H1 (cell line): ENCODE results near the gene ZNF57. TPM values are rescaled to one million over a fixed set of nuclear protein-coding genes. Genes with fewer than 3 reads are reported as not detected.

ENCODE experiments used
- CTCF ChIA-PET: fragments of 300-600 bp; sonication (Branson Sonifier 250); formaldehyde crosslinking; loops from one replicate; lab custom pipeline; 2021; ENCODE audit not compliant: partially characterized antibody; lab: Charles Lee
- POLR2A ChIA-PET: fragments of 300-600 bp; sonication (Branson Sonifier 250); formaldehyde crosslinking; loops from one replicate; lab custom pipeline; 2021; ENCODE audit warnings: inconsistent platforms; ENCODE audit not compliant: partially characterized antibody; lab: Charles Lee
- DNase-seq, 2 experiments: peaks; one replicate each; pipeline versions ENCODE4 v3.0.0 to v3.0.0-alpha.2; 2010 to 2022; ENCODE audit warnings: low spot score in 2 of 2, low read depth in 1 of 2, mixed read lengths in 1 of 2
- FAIRE-seq: peaks from 2 replicates; lab custom pipeline; 2011; peaks lifted over from hg19 to GRCh38; lab: Jason Lieb, UNC
- H2AFZ ChIP-seq: 2 replicates; pipeline ENCODE4 v1.8.1; 2012; ENCODE audit warnings: low read length, inconsistent platforms
- H2AK5ac ChIP-seq: 2 replicates; pipeline ENCODE4 v1.6.1; 2013; ENCODE audit warnings: low read depth, low read length
- H2BK120ac ChIP-seq: replicated peaks from 2 replicates; pipeline ENCODE3; 2013; ENCODE audit warnings: low read depth, low read length, inconsistent platforms
- H2BK12ac ChIP-seq: 2 replicates; pipeline ENCODE4 v1.6.1; 2013; ENCODE audit warnings: low read depth, low read length
- H2BK15ac ChIP-seq: 2 replicates; pipeline ENCODE4 v1.6.1; 2013; ENCODE audit warnings: low read length
- H2BK20ac ChIP-seq: 2 replicates; pipeline ENCODE4 v1.6.1; 2013; ENCODE audit warnings: low read length
- H2BK5ac ChIP-seq: 2 replicates; pipeline ENCODE4 v1.6.1; 2013; ENCODE audit warnings: low read depth, low read length
- H3K14ac ChIP-seq: 2 replicates; pipeline ENCODE4 v1.6.1; 2013; ENCODE audit warnings: inconsistent platforms; ENCODE audit not compliant: insufficient read length
- H3K18ac ChIP-seq: 2 replicates; pipeline ENCODE4 v1.6.1; 2013; ENCODE audit warnings: low read length; ENCODE audit errors: extremely low read depth
- H3K23ac ChIP-seq: 2 replicates; pipeline ENCODE4 v1.6.1; 2013; ENCODE audit warnings: inconsistent platforms; ENCODE audit not compliant: insufficient read length
- H3K23me2 ChIP-seq: 2 replicates; pipeline ENCODE4 v1.6.1; 2013; ENCODE audit warnings: low read depth, low read length
- H3K27ac ChIP-seq: 2 replicates; pipeline ENCODE4 v1.6.1; 2011; ENCODE audit warnings: low read depth, low read length, inconsistent platforms
- H3K27me3 ChIP-seq, 4 experiments: replicated peaks in 1 of 4; 1 replicate in 1 of 4; 2 replicates in 3 of 4; pipeline versions ENCODE4 v1.6.1 to v1.8.1; 2011 to 2013; ENCODE audit warnings: low read length in 3 of 4, mild to moderate bottlenecking in 3 of 4, inconsistent platforms in 2 of 4, mixed read lengths in 2 of 4, moderate library complexity in 1 of 4; ENCODE audit not compliant: control insufficient read depth in 3 of 4, insufficient read depth in 3 of 4; ENCODE audit errors: extremely low read depth in 1 of 4
- H3K36me3 ChIP-seq, 4 experiments: 2 replicates each; pipeline versions ENCODE4 v1.6.1 to v1.8.1; 2011 to 2013; ENCODE audit warnings: mild to moderate bottlenecking in 4 of 4, low read length in 3 of 4, moderate library complexity in 2 of 4, control low read depth in 1 of 4, inconsistent platforms in 1 of 4; ENCODE audit not compliant: insufficient read depth in 4 of 4, control insufficient read depth in 2 of 4
- H3K4ac ChIP-seq: replicated peaks from 2 replicates; pipeline ENCODE3; 2013; ENCODE audit warnings: low read length, low read depth, mixed read lengths, inconsistent platforms; ENCODE audit not compliant: insufficient read length
- H3K4me1 ChIP-seq, 4 experiments: replicated peaks in 1 of 4; 1 replicate in 1 of 4; 2 replicates in 3 of 4; pipeline versions ENCODE4 v1.6.1 to v1.8.1; 2011 to 2013; ENCODE audit warnings: low read length in 3 of 4, inconsistent platforms in 2 of 4, mixed read lengths in 1 of 4; ENCODE audit not compliant: insufficient read depth in 4 of 4, control insufficient read depth in 3 of 4
- H3K4me2 ChIP-seq, 2 experiments: 2 replicates each; pipeline versions ENCODE4 v1.6.1 to v1.8.1; 2011 to 2013; ENCODE audit warnings: low read depth in 2 of 2, low read length in 2 of 2, control low read depth in 1 of 2, inconsistent platforms in 1 of 2, mild to moderate bottlenecking in 1 of 2; ENCODE audit not compliant: insufficient read depth in 1 of 2
- H3K4me3 ChIP-seq, 4 experiments: fragments of 200-600, 300-600 bp in 1 of 4; sonication (generic), shearing (Covaris generic), sonication (Bioruptor Twin) in 1 of 4; 2 replicates each; pipeline versions ENCODE4 v1.5.1 to v1.8.1; 2011 to 2016; ENCODE audit warnings: low read length in 4 of 4, low read depth in 3 of 4, control low read depth in 2 of 4, inconsistent platforms in 2 of 4, mild to moderate bottlenecking in 2 of 4, mixed read lengths in 1 of 4, moderate library complexity in 1 of 4; ENCODE audit not compliant: insufficient read depth in 2 of 4; ENCODE audit errors: extremely low read depth in 1 of 4
- H3K56ac ChIP-seq: replicated peaks from 2 replicates; pipeline ENCODE3; 2013; ENCODE audit warnings: low read depth, mild to moderate bottlenecking, mixed read lengths, low read length, inconsistent platforms; ENCODE audit not compliant: insufficient read length
- H3K79me1 ChIP-seq: 2 replicates; pipeline ENCODE4 v1.6.1; 2013; ENCODE audit warnings: low read depth, low read length, control low read depth
- H3K79me2 ChIP-seq, 2 experiments: 2 replicates each; pipeline versions ENCODE4 v1.6.1 to v1.8.1; 2012 to 2013; ENCODE audit warnings: low read length in 2 of 2, mild to moderate bottlenecking in 2 of 2, inconsistent platforms in 1 of 2; ENCODE audit not compliant: insufficient read depth in 2 of 2, control insufficient read depth in 1 of 2
- H3K9ac ChIP-seq, 4 experiments: replicated peaks in 1 of 4; 1 replicate in 1 of 4; 2 replicates in 3 of 4; pipeline versions ENCODE4 v1.6.1 to v1.8.1; 2011 to 2013; ENCODE audit warnings: low read depth in 3 of 4, low read length in 3 of 4, control low read depth in 2 of 4, mild to moderate bottlenecking in 2 of 4, moderate library complexity in 2 of 4, inconsistent platforms in 1 of 4; ENCODE audit errors: extremely low read depth in 1 of 4
- H3K9me3 ChIP-seq, 2 experiments: 2 replicates each; pipeline versions ENCODE4 v1.6.1 to v1.8.1; 2012 to 2013; ENCODE audit warnings: mild to moderate bottlenecking in 2 of 2, moderate library complexity in 2 of 2, control low read depth in 1 of 2, inconsistent platforms in 1 of 2, low read depth in 1 of 2, low read length in 1 of 2, mixed read lengths in 1 of 2; ENCODE audit not compliant: insufficient read depth in 2 of 2
- H4K20me1 ChIP-seq, 2 experiments: replicated peaks in 1 of 2; 2 replicates each; pipeline versions ENCODE3 to v1.8.1; 2011 to 2013; ENCODE audit warnings: inconsistent platforms in 2 of 2, low read length in 2 of 2, mild to moderate bottlenecking in 1 of 2; ENCODE audit not compliant: insufficient read depth in 2 of 2, control insufficient read depth in 1 of 2
- H4K5ac ChIP-seq: 2 replicates; pipeline ENCODE4 v1.6.1; 2013; ENCODE audit warnings: low read length, low read depth, mixed read lengths, inconsistent platforms; ENCODE audit not compliant: insufficient read length
- H4K8ac ChIP-seq: 2 replicates; pipeline ENCODE4 v1.8.0; 2013; ENCODE audit warnings: mild to moderate bottlenecking, moderate library complexity, low read length, inconsistent platforms; ENCODE audit not compliant: insufficient read depth; ENCODE audit errors: extremely low read depth
- H4K91ac ChIP-seq: replicated peaks from 2 replicates; pipeline ENCODE3; 2013; ENCODE audit warnings: low read length, mixed read lengths, inconsistent platforms; ENCODE audit not compliant: insufficient read length
- ATF2 ChIP-seq: IDR thresholded peaks from 2 replicates; pipeline ENCODE4 v1.6.1; 2012; ENCODE audit warnings: low read length, inconsistent platforms
- BACH1 ChIP-seq: IDR thresholded peaks from 2 replicates; pipeline ENCODE4 v1.6.1; 2012; ENCODE audit warnings: low read length, improper control_type of control experiment
- CBX8 ChIP-seq: fragments of 300-800, 300-1000 bp; sonication (generic); IDR thresholded peaks from 2 replicates; pipeline ENCODE4 v1.7.1; 2016; ENCODE audit warnings: low read depth, low read length, borderline replicate concordance
- HDAC6 ChIP-seq: IDR thresholded peaks from one replicate; pipeline ENCODE4 v1.7.1; 2012; ENCODE audit warnings: low read depth, mild to moderate bottlenecking, inconsistent platforms, low read length, moderate library complexity
- JUN ChIP-seq: IDR thresholded peaks from 2 replicates; pipeline ENCODE4 v1.6.1; 2011; ENCODE audit warnings: low read depth, mild to moderate bottlenecking, improper control_type of control experiment, low read length
- MAFK ChIP-seq: IDR thresholded peaks from 2 replicates; pipeline ENCODE4 v1.6.1; 2012; ENCODE audit warnings: low read depth, mild to moderate bottlenecking, improper control_type of control experiment, low read length
- NANOG ChIP-seq: IDR thresholded peaks from 2 replicates; pipeline ENCODE4 v1.6.1; 2011; ENCODE audit warnings: low read length, low read depth, mild to moderate bottlenecking, inconsistent platforms; ENCODE audit not compliant: insufficient read depth, poor library complexity, severe bottlenecking
- SRF ChIP-seq: IDR thresholded peaks from 2 replicates; pipeline ENCODE4 v1.6.1; 2011; ENCODE audit warnings: mild to moderate bottlenecking, low read depth, low read length, moderate library complexity
- TEAD4 ChIP-seq: IDR thresholded peaks from 2 replicates; pipeline ENCODE4 v1.6.1; 2012; ENCODE audit warnings: low read depth, low read length, inconsistent platforms, mixed read lengths
- USF2 ChIP-seq: IDR thresholded peaks from 2 replicates; pipeline ENCODE4 v1.6.1; 2011; ENCODE audit warnings: low read length, improper control_type of control experiment
- WGBS, 2 experiments: shearing (Covaris generic) in 1 of 2; methylation state at CpG; one replicate each; pipeline versions ENCODE4 v1.1.6 to v1.1.7; 2013 to 2015; ENCODE audit warnings: low lambda C conversion rate in 2 of 2, mixed read lengths in 2 of 2, inconsistent platforms in 1 of 2, low coverage in 1 of 2, missing lambda C conversion rate in 1 of 2; ENCODE audit not compliant: insufficient replicate concordance in 2 of 2, insufficient coverage in 1 of 2, insufficient read length in 1 of 2; ENCODE audit errors: extremely low coverage in 1 of 2, missing lambda C conversion rate in 1 of 2; 5-methylcytosine and 5-hydroxymethylcytosine counted together
- polyA plus RNA-seq, 7 experiments: library from polyadenylated mRNA; depleted of rRNA in 3 of 7; stranded (reverse) in 5 of 7; unstranded in 2 of 7; fragments of >200 nt in 5 of 7; fragments of 200-250 nt in 2 of 7; gene quantifications; 1 replicate in 5 of 7; 2 replicates in 1 of 7; 4 replicates in 1 of 7; pipeline versions ENCODE4 v1.2.1 to v1.2.3, GENCODE V29; 2011 to 2013; ENCODE audit warnings: missing spikeins in 2 of 7, mixed read lengths in 2 of 7
- total RNA-seq: library from RNA; stranded (reverse); fragmentation: NEBNext Ultra II Directional; extraction: Animal tissue kit (Norgen Biotek cat#: 25700); gene quantifications from 2 replicates; pipeline ENCODE4 v1.2.1, GENCODE V29; 2021

Gene ZNF57
- total and polyA plus RNA-seq, 2 of the 8 experiments (the other 6 are each of a cell fraction or from before 2014, with no cell fraction given): 4.9 to 8.9 TPM

GRCh38 chr19:2902590-2903218 is 2.0 kb downstream of the ZNF57 start:
- FAIRE-seq (no peak), DNase-seq (no peak)
- no peak overlapping the region for H4K91ac ChIP-seq
- TF ChIP-seq USF2: no peak
- no peak for TF ChIP-seq JUN
- no peak for TF ChIP-seq CBX8
- no peak for TF ChIP-seq TEAD4
- no peak for TF ChIP-seq MAFK
- no peak for TF ChIP-seq BACH1
- TF ChIP-seq SRF: no peak
- TF ChIP-seq NANOG: no peak
- no peak for TF ChIP-seq ATF2
- no peak for TF ChIP-seq HDAC6

More at GRCh38 chr19:2902590-2903218, 2.0 kb downstream of the ZNF57 start:
- H2BK12ac ChIP-seq: no peak overlapping the region
- 96% methylated on average over 13 of the region's 13 CpGs; no CpG with 5 or more reads in 1 of the 2 experiments for WGBS, 2 experiments
- no peak overlapping the region for H4K8ac ChIP-seq
- H3K4ac ChIP-seq: no peak overlapping the region
- H2AFZ ChIP-seq: no peak overlapping the region
- ChIA-PET POLR2A (interaction anchor here (0.6 to 0.9 kb wide), 2 partner anchors 15 to 1442 kb away, joined by 3 read pairs; no protein-coding TSS in a partner anchor), CTCF (interaction anchor here (0.9 to 1.6 kb wide), 3 partner anchors 20 to 62 kb away, joined by 3 to 6 read pairs (median 3); partner anchors contain the start of gene ZNF555)
- H4K20me1 ChIP-seq: peaks cover 2 to 7% of the 10 kb centered on the region in 2 experiments
- no peak overlapping the region for H2BK15ac ChIP-seq
- H2BK120ac ChIP-seq: no peak overlapping the region
- H3K9ac ChIP-seq: no peak overlapping the region
- no peak overlapping the region for H2BK20ac ChIP-seq
- peaks cover 0 to 51% of the 10 kb centered on the region in 2 experiments; a peak in 3 of 4 replicates for H3K79me2 ChIP-seq
- no peak overlapping the region for H3K23ac ChIP-seq
- no peak overlapping the region for H3K14ac ChIP-seq
- H4K5ac ChIP-seq: no peak overlapping the region
- H3K4me3 ChIP-seq: no peak overlapping the region
- H3K9me3 ChIP-seq: no peaks in the 10 kb centered on the region
- no peak overlapping the region for H3K27ac ChIP-seq
- H3K4me1 ChIP-seq: peaks cover 3 to 5% (median 4%) of the 10 kb centered on the region in 4 experiments; a peak in 4 of 7 replicates
- H3K36me3 ChIP-seq: no peaks in the 10 kb centered on the region
- peaks cover 15% of the 10 kb centered on the region for H3K79me1 ChIP-seq
- no peak overlapping the region for H3K56ac ChIP-seq
- H3K18ac ChIP-seq: no peak overlapping the region
- H2AK5ac ChIP-seq: no peak overlapping the region
- no peak overlapping the region for H2BK5ac ChIP-seq
- peaks cover 5% of the 10 kb centered on the region; the same call in 1 of the 2 replicates for H3K23me2 ChIP-seq
- no peaks in the 10 kb centered on the region for H3K27me3 ChIP-seq
- no peak overlapping the region; a peak in 1 of 4 replicates for H3K4me2 ChIP-seq
